T-helper 2 cell (primary cell): Measurements from ENCODE around the gene HCRT.
"Not testable (repeated sequence)": the region's sequence is repeated elsewhere in the genome, so short reads cannot be mapped to it uniquely, and the experiment has no call there.

Source experiments
- DNase-seq, 5 experiments: peaks; one replicate each; pipeline versions ENCODE4 v3.0.0 to v3.0.0-alpha.2; 2012 to 2022

Gene HCRT

GRCh38 chr17:42179335-42179734 is 5.9 kb downstream of the HCRT start:
- DNase-seq: no peak

GRCh38 chr17:42178817-42179216 is 6.4 kb downstream of the HCRT start:
- peak in 1 of 5 experiments; percentile 50 for DNase-seq

- no peak for DNase-seq
Measured at GRCh38 chr17:42177684-42178083, 7.6 kb downstream of the HCRT start.

- DNase-seq: no peak
Measured at GRCh38 chr17:42174126-42174783, 11.0 kb downstream of the HCRT start.

GRCh38 chr17:42171831-42172230 is 13.4 kb downstream of the HCRT start:
- no peak for DNase-seq

- DNase-seq: no peak
Measured at GRCh38 chr17:42169351-42169750, 15.9 kb downstream of the HCRT start.

- no peak for DNase-seq
Measured at GRCh38 chr17:42167807-42168206, 17.4 kb downstream of the HCRT start.

GRCh38 chr17:42166196-42166763 is 19.0 kb downstream of the HCRT start:
- DNase-seq: no peak

- no peak for DNase-seq
Measured at GRCh38 chr17:42165751-42166150, 19.5 kb downstream of the HCRT start.

GRCh38 chr17:42163696-42164407 is 21.4 kb downstream of the HCRT start:
- no peak for DNase-seq

- DNase-seq: peak in 2 of 5 experiments; percentile 29 to 37
Measured at GRCh38 chr17:42163113-42163512, 22.1 kb downstream of the HCRT start.

- no peak for DNase-seq
Measured at GRCh38 chr17:42160531-42160910, 24.7 kb downstream of the HCRT start.

- DNase-seq: no peak
Measured at GRCh38 chr17:42159796-42160530, 25.3 kb downstream of the HCRT start.

GRCh38 chr17:42155614-42156045 is 29.6 kb downstream of the HCRT start:
- no peak for DNase-seq

GRCh38 chr17:42153919-42154742 is 31.1 kb downstream of the HCRT start:
- no peak for DNase-seq

- no peak for DNase-seq
Measured at GRCh38 chr17:42146911-42147607, 38.2 kb downstream of the HCRT start.

GRCh38 chr17:42143138-42143537 is 42.1 kb downstream of the HCRT start:
- not testable (repeated sequence) for DNase-seq

- DNase-seq: no peak
Measured at GRCh38 chr17:42142371-42142896, 42.8 kb downstream of the HCRT start.

- DNase-seq: no peak
Measured at GRCh38 chr17:42141382-42141781, 43.9 kb downstream of the HCRT start.

- not testable (repeated sequence) for DNase-seq
Measured at GRCh38 chr17:42140690-42141089, 44.6 kb downstream of the HCRT start.

- DNase-seq: no peak
Measured at GRCh38 chr17:42138749-42139492, 46.3 kb downstream of the HCRT start.
